HG02870 (cell line): ENCODE results near the gene HPCAL1.

ENCODE experiments used
- ATAC-seq: cut with Tn5 transposase; IDR thresholded peaks from one replicate; pipeline ENCODE4 v1.9.1; 2021; ENCODE audit warnings: mild to moderate bottlenecking, moderate library complexity; ENCODE audit not compliant: unreplicated experiment

The HPCAL1 gene

GRCh38 chr2:10300997-10301940 is 1.4 kb upstream of the HPCAL1 start:
- ATAC-seq, result no peak

- ATAC-seq, result no peak
Observed at GRCh38 chr2:10301941-10302478, 694 bp upstream of the HPCAL1 start.

GRCh38 chr2:10303181-10303693 is 533 bp downstream of the HPCAL1 start:
- peak; percentile 8 for ATAC-seq

GRCh38 chr2:10303694-10304378 is 1.1 kb downstream of the HPCAL1 start:
- ATAC-seq, result no peak

- ATAC-seq, result no peak
Observed at GRCh38 chr2:10304458-10305253, 2.0 kb downstream of the HPCAL1 start.

GRCh38 chr2:10305254-10305635 is 2.5 kb downstream of the HPCAL1 start:
- ATAC-seq, result no peak

- ATAC-seq, result no peak
Observed at GRCh38 chr2:10305715-10306114, 3.0 kb downstream of the HPCAL1 start.

GRCh38 chr2:10306901-10307463 is 4.3 kb downstream of the HPCAL1 start:
- no peak for ATAC-seq

- ATAC-seq, result no peak
Observed at GRCh38 chr2:10307561-10308156, 5.0 kb downstream of the HPCAL1 start.

GRCh38 chr2:10308866-10309265 is 6.2 kb downstream of the HPCAL1 start:
- ATAC-seq, result no peak

- ATAC-seq, result no peak
Observed at GRCh38 chr2:10309286-10309685, 6.6 kb downstream of the HPCAL1 start.

- no peak for ATAC-seq
Observed at GRCh38 chr2:10310309-10310888, 7.7 kb downstream of the HPCAL1 start.

- ATAC-seq, result no peak
Observed at GRCh38 chr2:10311736-10312135, 9.0 kb downstream of the HPCAL1 start.

GRCh38 chr2:10312437-10312957 is 9.8 kb downstream of the HPCAL1 start:
- no peak for ATAC-seq

GRCh38 chr2:10316336-10316735 is 13.6 kb downstream of the HPCAL1 start:
- no peak for ATAC-seq

- no peak for ATAC-seq
Observed at GRCh38 chr2:10316860-10317259, 14.2 kb downstream of the HPCAL1 start.

- no peak for ATAC-seq
Observed at GRCh38 chr2:10317646-10318045, 14.9 kb downstream of the HPCAL1 start.

GRCh38 chr2:10318345-10318744 is 15.6 kb downstream of the HPCAL1 start:
- ATAC-seq, result no peak

GRCh38 chr2:10319892-10320574 is 17.3 kb downstream of the HPCAL1 start:
- ATAC-seq, result no peak
